Mesendoderm (in vitro differentiated cells): ENCODE results near the gene HS6ST3.

ENCODE experiments used
- DNase-seq: peaks from one replicate; pipeline ENCODE4 v3.0.0; 2013
- H2AK5ac ChIP-seq: 2 replicates; pipeline ENCODE4 v1.6.1; 2013; ENCODE audit warnings: low read length, inconsistent platforms
- H2BK120ac ChIP-seq: 2 replicates; pipeline ENCODE4 v1.6.1; 2013; ENCODE audit warnings: low read depth, mild to moderate bottlenecking, low read length, moderate library complexity, mixed read lengths
- H2BK15ac ChIP-seq: replicated peaks from 2 replicates; pipeline ENCODE4 v1.6.1; 2013; ENCODE audit warnings: low read depth, mild to moderate bottlenecking, moderate library complexity
- H2BK5ac ChIP-seq: 2 replicates; pipeline ENCODE4 v1.6.1; 2013; ENCODE audit warnings: low read length, inconsistent platforms
- H3K18ac ChIP-seq: 2 replicates; pipeline ENCODE4 v1.6.1; 2013; ENCODE audit warnings: mild to moderate bottlenecking, low read length, mixed read lengths
- H3K23ac ChIP-seq: one replicate; pipeline ENCODE4 v1.6.1; 2013; ENCODE audit warnings: low read length
- H3K27ac ChIP-seq: 2 replicates; pipeline ENCODE4 v1.5.1; 2013; ENCODE audit warnings: low read depth, mild to moderate bottlenecking, inconsistent platforms, low read length, moderate library complexity
- H3K27me3 ChIP-seq: 2 replicates; pipeline ENCODE4 v1.6.1; 2013; ENCODE audit warnings: low read length, control low read depth, mild to moderate bottlenecking, inconsistent platforms; ENCODE audit not compliant: insufficient read depth, poor library complexity
- H3K36me3 ChIP-seq: 2 replicates; pipeline ENCODE4 v1.6.1; 2013; ENCODE audit warnings: low read length, inconsistent platforms; ENCODE audit not compliant: control insufficient read depth, insufficient read depth
- H3K4ac ChIP-seq: one replicate; pipeline ENCODE4 v1.6.1; 2013; ENCODE audit warnings: low read depth, mild to moderate bottlenecking, low read length, moderate library complexity
- H3K4me1 ChIP-seq: 2 replicates; pipeline ENCODE4 v1.6.1; 2013; ENCODE audit warnings: low read depth, low read length, inconsistent platforms; ENCODE audit not compliant: control insufficient read depth
- H3K4me2 ChIP-seq: 2 replicates; pipeline ENCODE4 v1.6.1; 2013; ENCODE audit warnings: low read length
- H3K4me3 ChIP-seq: 2 replicates; pipeline ENCODE4 v1.5.1; 2013; ENCODE audit warnings: mild to moderate bottlenecking, low read length
- H3K56ac ChIP-seq: one replicate; pipeline ENCODE4 v1.6.1; 2013; ENCODE audit warnings: low read length
- H3K79me1 ChIP-seq: 2 replicates; pipeline ENCODE4 v1.6.1; 2013; ENCODE audit warnings: low read length, inconsistent platforms
- H3K79me2 ChIP-seq: 2 replicates; pipeline ENCODE4 v1.6.1; 2013; ENCODE audit warnings: mild to moderate bottlenecking, low read length; ENCODE audit not compliant: control insufficient read depth, insufficient read depth
- H3K9ac ChIP-seq: 2 replicates; pipeline ENCODE4 v1.6.1; 2013; ENCODE audit warnings: low read length, inconsistent platforms
- H4K5ac ChIP-seq: one replicate; pipeline ENCODE4 v1.6.1; 2013; ENCODE audit warnings: low read length
- H4K8ac ChIP-seq: one replicate; pipeline ENCODE4 v1.6.1; 2013; ENCODE audit warnings: low read depth, mild to moderate bottlenecking, control low read depth, low read length, moderate library complexity
- WGBS: extraction: QIAGEN DNeasy Blood & Tissue Kit; methylation state at CpG from one replicate; pipeline ENCODE4 v1.1.7; 2013; ENCODE audit warnings: low lambda C conversion rate, missing lambda C conversion rate; ENCODE audit not compliant: insufficient coverage; ENCODE audit errors: extremely low coverage; 5-methylcytosine and 5-hydroxymethylcytosine counted together

HS6ST3 gene

GRCh38 chr13:96533408-96533807 is 443.5 kb downstream of the HS6ST3 start:
- Histone ChIP-seq H3K4me1 (peaks cover 6% of the 10 kb centered on the region), H3K4me3 (no peak overlapping the region), H2AK5ac (no peak overlapping the region), H3K27me3 (no peaks in the 10 kb centered on the region), H3K4ac (no peak overlapping the region), H3K18ac (no peak overlapping the region), H2BK120ac (no peak overlapping the region), H2BK5ac (no peak overlapping the region), H3K27ac (no peak overlapping the region), H3K79me1 (no peaks in the 10 kb centered on the region), H3K36me3 (no peaks in the 10 kb centered on the region), H2BK15ac (no peak overlapping the region), H3K56ac (no peak overlapping the region), H4K5ac (no peak overlapping the region), H4K8ac (no peak overlapping the region), H3K79me2 (no peaks in the 10 kb centered on the region), H3K4me2 (no peak overlapping the region), H3K9ac (no peak overlapping the region), H3K23ac (no peak overlapping the region)
- DNase-seq, result no peak
- no CpG with 5 or more reads among the region's 7 CpGs for WGBS

- H3K23ac ChIP-seq, result no peak overlapping the region
- H4K8ac ChIP-seq, result no peak overlapping the region
- H3K4me1 ChIP-seq, result no peaks in the 10 kb centered on the region
- H2BK120ac ChIP-seq, result no peak overlapping the region
- H3K4me3 ChIP-seq, result no peak overlapping the region
- no CpG with 5 or more reads among the region's 2 CpGs for WGBS
- H3K4ac ChIP-seq, result no peak overlapping the region
- no peak overlapping the region for H2AK5ac ChIP-seq
- no peak overlapping the region for H2BK5ac ChIP-seq
- H3K4me2 ChIP-seq, result no peak overlapping the region
- no peaks in the 10 kb centered on the region for H3K36me3 ChIP-seq
- no peaks in the 10 kb centered on the region for H3K79me2 ChIP-seq
- no peaks in the 10 kb centered on the region for H3K27me3 ChIP-seq
- no peak overlapping the region for H3K9ac ChIP-seq
- no peak for DNase-seq
- no peak overlapping the region for H3K56ac ChIP-seq
- no peaks in the 10 kb centered on the region for H3K79me1 ChIP-seq
- no peak overlapping the region for H3K18ac ChIP-seq
- no peak overlapping the region for H4K5ac ChIP-seq
- H3K27ac ChIP-seq, result no peak overlapping the region
- no peak overlapping the region for H2BK15ac ChIP-seq
These were observed 449.9 kb downstream of the HS6ST3 start for GRCh38 chr13:96539791-96540190.

GRCh38 chr13:96540670-96541069 is 450.8 kb downstream of the HS6ST3 start:
- Histone ChIP-seq H3K4ac (no peak overlapping the region), H3K27ac (no peak overlapping the region), H3K4me2 (no peak overlapping the region), H3K4me3 (no peak overlapping the region), H3K56ac (no peak overlapping the region), H3K4me1 (no peaks in the 10 kb centered on the region), H3K23ac (no peak overlapping the region), H2BK15ac (no peak overlapping the region), H2BK120ac (no peak overlapping the region), H3K36me3 (no peaks in the 10 kb centered on the region), H4K5ac (no peak overlapping the region), H3K79me2 (no peaks in the 10 kb centered on the region), H4K8ac (no peak overlapping the region), H2AK5ac (no peak overlapping the region), H2BK5ac (no peak overlapping the region), H3K18ac (no peak overlapping the region), H3K9ac (no peak overlapping the region), H3K27me3 (no peaks in the 10 kb centered on the region), H3K79me1 (no peaks in the 10 kb centered on the region)
- no CpG with 5 or more reads among the region's 3 CpGs for WGBS
- no peak for DNase-seq

- H3K4me1 ChIP-seq, result no peaks in the 10 kb centered on the region
- H2AK5ac ChIP-seq, result no peak overlapping the region
- no peaks in the 10 kb centered on the region for H3K79me2 ChIP-seq
- no peak overlapping the region for H2BK120ac ChIP-seq
- H3K36me3 ChIP-seq, result no peaks in the 10 kb centered on the region
- DNase-seq, result no peak
- no peak overlapping the region for H3K27ac ChIP-seq
- H3K27me3 ChIP-seq, result no peaks in the 10 kb centered on the region
- no peak overlapping the region for H3K4me3 ChIP-seq
- no peak overlapping the region for H3K18ac ChIP-seq
- no peak overlapping the region for H3K23ac ChIP-seq
- no peaks in the 10 kb centered on the region for H3K79me1 ChIP-seq
- H2BK5ac ChIP-seq, result no peak overlapping the region
- no peak overlapping the region for H3K4ac ChIP-seq
- no peak overlapping the region for H4K5ac ChIP-seq
- H3K9ac ChIP-seq, result no peak overlapping the region
- no peak overlapping the region for H3K4me2 ChIP-seq
- no CpG with 5 or more reads among the region's 2 CpGs for WGBS
- no peak overlapping the region for H4K8ac ChIP-seq
- no peak overlapping the region for H3K56ac ChIP-seq
- no peak overlapping the region for H2BK15ac ChIP-seq
These were observed 453.1 kb downstream of the HS6ST3 start for GRCh38 chr13:96542986-96543385.

DNA sequence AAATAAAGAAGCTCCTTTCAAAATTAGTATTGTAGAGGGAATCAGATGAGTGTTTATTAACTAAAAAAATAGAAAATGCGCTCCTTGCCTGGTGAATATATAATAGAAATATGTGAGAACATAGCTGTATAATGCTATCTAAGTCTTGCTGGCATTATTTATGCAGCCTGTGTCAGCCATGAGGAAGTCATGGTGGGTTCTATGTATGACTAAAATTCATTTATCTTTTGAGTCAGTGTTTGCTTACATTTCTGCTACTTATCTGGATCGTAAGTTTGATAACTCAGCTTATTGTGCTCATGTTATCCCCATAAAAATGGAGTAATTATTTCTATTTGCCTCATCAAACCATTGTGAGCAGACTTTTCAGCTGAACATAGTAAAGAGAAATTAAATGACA is 455.1 kb downstream of the HS6ST3 start:
- H3K36me3 ChIP-seq, result no peaks in the 10 kb centered on the region
- no peak overlapping the region for H3K56ac ChIP-seq
- no peak overlapping the region for H4K5ac ChIP-seq
- no peak overlapping the region for H2BK15ac ChIP-seq
- DNase-seq, result no peak
- no peak overlapping the region for H4K8ac ChIP-seq
- H2BK120ac ChIP-seq, result no peak overlapping the region
- no peak overlapping the region for H3K27ac ChIP-seq
- no CpG with 5 or more reads among the region's 2 CpGs for WGBS
- no peak overlapping the region for H3K9ac ChIP-seq
- no peak overlapping the region for H3K4me2 ChIP-seq
- no peaks in the 10 kb centered on the region for H3K79me1 ChIP-seq
- H3K23ac ChIP-seq, result no peak overlapping the region
- no peak overlapping the region for H3K18ac ChIP-seq
- no peak overlapping the region for H2AK5ac ChIP-seq
- H3K4ac ChIP-seq, result no peak overlapping the region
- no peaks in the 10 kb centered on the region for H3K4me1 ChIP-seq
- H2BK5ac ChIP-seq, result no peak overlapping the region
- H3K27me3 ChIP-seq, result no peaks in the 10 kb centered on the region
- H3K4me3 ChIP-seq, result no peak overlapping the region
- no peaks in the 10 kb centered on the region for H3K79me2 ChIP-seq

DNA sequence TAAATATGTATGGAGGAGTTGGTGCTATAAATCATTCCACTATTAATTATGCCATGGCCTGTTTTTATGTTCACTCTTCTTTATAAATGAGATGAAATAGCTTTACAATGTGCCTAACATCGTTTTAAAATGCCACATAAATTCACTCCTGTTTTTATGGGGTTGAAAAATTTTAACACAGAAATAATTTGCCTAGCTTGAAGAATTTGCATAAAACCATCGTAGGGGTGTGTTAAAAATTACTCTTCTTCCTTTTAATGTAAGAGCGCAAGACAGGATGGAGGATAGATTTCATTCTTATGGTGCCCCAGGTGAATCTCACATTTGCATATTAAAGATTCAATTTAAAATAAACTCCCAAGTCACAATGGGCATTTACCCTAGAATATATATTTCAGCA is 456.6 kb downstream of the HS6ST3 start:
- H3K4me3 ChIP-seq, result no peak overlapping the region
- H3K4ac ChIP-seq, result no peak overlapping the region
- no peak overlapping the region for H2AK5ac ChIP-seq
- H3K18ac ChIP-seq, result no peak overlapping the region
- H3K36me3 ChIP-seq, result no peaks in the 10 kb centered on the region
- WGBS, result no CpG with 5 or more reads among the region's 3 CpGs
- H3K23ac ChIP-seq, result no peak overlapping the region
- H3K27me3 ChIP-seq, result no peaks in the 10 kb centered on the region
- H4K8ac ChIP-seq, result no peak overlapping the region
- H2BK120ac ChIP-seq, result no peak overlapping the region
- H3K79me1 ChIP-seq, result no peaks in the 10 kb centered on the region
- no peaks in the 10 kb centered on the region for H3K79me2 ChIP-seq
- H2BK15ac ChIP-seq, result no peak overlapping the region
- no peak overlapping the region for H3K4me2 ChIP-seq
- H4K5ac ChIP-seq, result no peak overlapping the region
- no peak overlapping the region for H3K27ac ChIP-seq
- no peak for DNase-seq
- no peak overlapping the region for H3K56ac ChIP-seq
- no peak overlapping the region for H3K9ac ChIP-seq
- no peak overlapping the region for H2BK5ac ChIP-seq
- no peaks in the 10 kb centered on the region for H3K4me1 ChIP-seq
